NT2/D1 (cell line): ENCODE results near the gene CHCHD5.
"Not testable (repeated sequence)": the region's sequence is repeated elsewhere in the genome, so short reads cannot be mapped to it uniquely, and the experiment has no call there.

Experiments used
- SUZ12 ChIP-seq: IDR thresholded peaks from 2 replicates; pipeline ENCODE4 v1.6.1; 2011; ENCODE audit not compliant: insufficient read length, insufficient read depth; ENCODE audit errors: extremely low read depth
- YY1 ChIP-seq: IDR thresholded peaks from 2 replicates; pipeline ENCODE4 v1.6.1; 2011; ENCODE audit not compliant: insufficient read length, insufficient read depth
- ZNF274 ChIP-seq: IDR thresholded peaks from 2 replicates; pipeline ENCODE4 v1.6.1; 2011; ENCODE audit warnings: mild to moderate bottlenecking, low read depth, low read length

GRCh38 chr2:112566508-112566907, 17.9 kb upstream of the CHCHD5 start:
- TF ChIP-seq YY1, ZNF274, SUZ12: not testable (repeated sequence)
